OCI-LY7 (cell line): Measurements from ENCODE around the gene SPP1. TPM values are rescaled to one million over a fixed set of nuclear protein-coding genes. Genes with fewer than 3 reads are reported as not detected.

Source experiments
- BruUV-seq: library from RNA; stranded (reverse); fragments of 400-500 nt; replicated peaks from 2 replicates; lab custom pipeline; 2021; lab: Mats Ljungman, UMichigan
- CTCF ChIA-PET: fragments of 300-600 bp; sonication (Branson Sonifier 250); formaldehyde crosslinking; loops from one replicate; lab custom pipeline; 2022; ENCODE audit warnings: antibody characterized with exemption; ENCODE audit not compliant: unreplicated experiment; lab: Charles Lee
- POLR2A ChIA-PET: fragments of 300-600 bp; sonication (Branson Sonifier 250); formaldehyde crosslinking; loops from one replicate; lab custom pipeline; 2022; ENCODE audit warnings: antibody characterized with exemption; lab: Charles Lee
- DNase-seq: peaks from one replicate; pipeline ENCODE4 v3.0.0-alpha.2; 2015; ENCODE audit warnings: low spot score
- H2AFZ ChIP-seq: fragments of 200-600 bp; sonication (generic), shearing (Covaris generic); 2 replicates; pipeline ENCODE4 v1.6.1; 2014; ENCODE audit warnings: mild to moderate bottlenecking, antibody characterized with exemption, low read length, moderate library complexity
- H3K27ac ChIP-seq: fragments of 200-600 bp; sonication (generic); 2 replicates; pipeline ENCODE4 v1.5.1; 2014; ENCODE audit warnings: mixed run types, low read depth, mild to moderate bottlenecking, moderate library complexity, low read length, inconsistent platforms; ENCODE audit not compliant: poor library complexity, severe bottlenecking
- H3K36me3 ChIP-seq: fragments of 200-600 bp; sonication (generic); 2 replicates; pipeline ENCODE4 v1.6.1; 2014; ENCODE audit warnings: mild to moderate bottlenecking, antibody characterized with exemption, low read length, moderate library complexity, mixed read lengths; ENCODE audit not compliant: insufficient read depth
- H3K4me1 ChIP-seq: fragments of 200-600 bp; sonication (generic); 2 replicates; pipeline ENCODE4 v1.5.1; 2014; ENCODE audit warnings: mild to moderate bottlenecking, low read length; ENCODE audit not compliant: insufficient read depth, poor library complexity, severe bottlenecking
- H3K4me2 ChIP-seq: fragments of 200-600 bp; sonication (generic); 2 replicates; pipeline ENCODE4 v1.6.1; 2014; ENCODE audit warnings: mild to moderate bottlenecking, low read length
- H3K4me3 ChIP-seq: fragments of 200-600 bp; sonication (generic); 2 replicates; pipeline ENCODE4 v1.5.1; 2014; ENCODE audit warnings: mild to moderate bottlenecking, low read depth, low read length; ENCODE audit not compliant: poor library complexity, severe bottlenecking
- H3K79me2 ChIP-seq: fragments of 200-600 bp; sonication (generic); 2 replicates; pipeline ENCODE4 v1.6.1; 2016; ENCODE audit warnings: low read depth, mild to moderate bottlenecking, low read length, moderate library complexity, mixed read lengths; ENCODE audit not compliant: insufficient read depth
- H3K9me2 ChIP-seq: fragments of 200-600 bp; sonication (generic); 2 replicates; pipeline ENCODE4 v1.6.1; 2016; ENCODE audit warnings: mild to moderate bottlenecking, low read length, mixed read lengths; ENCODE audit not compliant: insufficient read depth
- H3K9me3 ChIP-seq: fragments of 200-600 bp; sonication (generic); 2 replicates; pipeline ENCODE4 v1.6.1; 2014; ENCODE audit warnings: mild to moderate bottlenecking, mixed run types, low read length, mixed read lengths
- H4K20me1 ChIP-seq: fragments of 200-600 bp; sonication (generic); 2 replicates; pipeline ENCODE4 v1.6.1; 2014; ENCODE audit warnings: mild to moderate bottlenecking, antibody characterized with exemption, low read length, moderate library complexity, mixed read lengths; ENCODE audit not compliant: insufficient read depth
- EZH2phosphoT487 ChIP-seq: fragments of 200-600 bp; sonication (generic); IDR thresholded peaks from 2 replicates; pipeline ENCODE4 v1.6.1; 2018; ENCODE audit warnings: low read depth, borderline replicate concordance, mild to moderate bottlenecking, mixed run types, antibody characterized with exemption, low read length, moderate library complexity, mixed read lengths
- intact Hi-C: fragments of 100-400 bp; cut with micrococcal nuclease; formaldehyde crosslinking; loops from one replicate; pipeline ENCODE4 v1.10.0; 2022; ENCODE audit not compliant: unreplicated experiment
- total RNA-seq, 2 experiments: library from RNA; depleted of rRNA in 1 of 2; stranded (reverse); fragments of >200 nt in 1 of 2; shearing (Covaris generic) in 1 of 2; gene quantifications; 2 replicates each; pipeline ENCODE4 v1.2.3, GENCODE V29; 2014 to 2022
- TF ChIP-seq, protein P1 (sequence below): fragments of 200-600 bp; sonication (generic); conservative IDR thresholded peaks from 2 replicates; pipeline ENCODE4 v1.5.1; 2014; ENCODE audit warnings: mild to moderate bottlenecking, antibody characterized with exemption, low read length, moderate library complexity, mixed read lengths

Gene SPP1
- total RNA-seq, 2 experiments from 2014 or later: 1.4 TPM; not detected in 1

GRCh38 chr4:87966095-87966496 lies 9.4 kb upstream of the SPP1 start:
- no peaks in the 10 kb centered on the region for H4K20me1 ChIP-seq
- intact Hi-C loops: no loop called here
- ChIA-PET POLR2A (no interaction called here), CTCF (interaction anchor here (1.2 kb wide), 1 partner anchor 54 kb away, joined by 3 read pairs; no protein-coding TSS in a partner anchor)
- no peak overlapping the region for H3K4me2 ChIP-seq
- BruUV-seq: no TSS peak
- DNase-seq: no peak
- no peak overlapping the region for H3K27ac ChIP-seq
- H3K9me3 ChIP-seq: no peaks in the 10 kb centered on the region
- peaks cover 4% of the 10 kb centered on the region for H3K4me1 ChIP-seq
- H3K4me3 ChIP-seq: no peak overlapping the region
- H2AFZ ChIP-seq: no peak overlapping the region
- no peak for TF ChIP-seq EZH2phosphoT487
- TF ChIP-seq, protein P1, sequence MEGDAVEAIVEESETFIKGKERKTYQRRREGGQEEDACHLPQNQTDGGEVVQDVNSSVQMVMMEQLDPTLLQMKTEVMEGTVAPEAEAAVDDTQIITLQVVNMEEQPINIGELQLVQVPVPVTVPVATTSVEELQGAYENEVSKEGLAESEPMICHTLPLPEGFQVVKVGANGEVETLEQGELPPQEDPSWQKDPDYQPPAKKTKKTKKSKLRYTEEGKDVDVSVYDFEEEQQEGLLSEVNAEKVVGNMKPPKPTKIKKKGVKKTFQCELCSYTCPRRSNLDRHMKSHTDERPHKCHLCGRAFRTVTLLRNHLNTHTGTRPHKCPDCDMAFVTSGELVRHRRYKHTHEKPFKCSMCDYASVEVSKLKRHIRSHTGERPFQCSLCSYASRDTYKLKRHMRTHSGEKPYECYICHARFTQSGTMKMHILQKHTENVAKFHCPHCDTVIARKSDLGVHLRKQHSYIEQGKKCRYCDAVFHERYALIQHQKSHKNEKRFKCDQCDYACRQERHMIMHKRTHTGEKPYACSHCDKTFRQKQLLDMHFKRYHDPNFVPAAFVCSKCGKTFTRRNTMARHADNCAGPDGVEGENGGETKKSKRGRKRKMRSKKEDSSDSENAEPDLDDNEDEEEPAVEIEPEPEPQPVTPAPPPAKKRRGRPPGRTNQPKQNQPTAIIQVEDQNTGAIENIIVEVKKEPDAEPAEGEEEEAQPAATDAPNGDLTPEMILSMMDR: no peak
- no peaks in the 10 kb centered on the region for H3K36me3 ChIP-seq
- no peaks in the 10 kb centered on the region for H3K79me2 ChIP-seq
- H3K9me2 ChIP-seq: no peaks in the 10 kb centered on the region

GRCh38 chr4:87967193-87967592 lies 8.3 kb upstream of the SPP1 start:
- ChIA-PET POLR2A (interaction anchor here (0.8 kb wide), 1 partner anchor 117 kb away, joined by 3 read pairs; no protein-coding TSS in a partner anchor), CTCF (interaction anchor here (1.2 kb wide), 1 partner anchor 55 kb away, joined by 3 read pairs; no protein-coding TSS in a partner anchor)
- H3K4me3 ChIP-seq: no peak overlapping the region
- BruUV-seq: no TSS peak
- peaks cover 4% of the 10 kb centered on the region for H3K4me1 ChIP-seq
- H2AFZ ChIP-seq: no peak overlapping the region
- no peaks in the 10 kb centered on the region for H4K20me1 ChIP-seq
- no peaks in the 10 kb centered on the region for H3K9me2 ChIP-seq
- TF ChIP-seq, protein P1: no peak
- no peak overlapping the region for H3K4me2 ChIP-seq
- intact Hi-C loops: no loop called here
- no peaks in the 10 kb centered on the region for H3K9me3 ChIP-seq
- no peaks in the 10 kb centered on the region for H3K36me3 ChIP-seq
- H3K27ac ChIP-seq: no peak overlapping the region
- no peaks in the 10 kb centered on the region for H3K79me2 ChIP-seq
- DNase-seq: no peak

DNA sequence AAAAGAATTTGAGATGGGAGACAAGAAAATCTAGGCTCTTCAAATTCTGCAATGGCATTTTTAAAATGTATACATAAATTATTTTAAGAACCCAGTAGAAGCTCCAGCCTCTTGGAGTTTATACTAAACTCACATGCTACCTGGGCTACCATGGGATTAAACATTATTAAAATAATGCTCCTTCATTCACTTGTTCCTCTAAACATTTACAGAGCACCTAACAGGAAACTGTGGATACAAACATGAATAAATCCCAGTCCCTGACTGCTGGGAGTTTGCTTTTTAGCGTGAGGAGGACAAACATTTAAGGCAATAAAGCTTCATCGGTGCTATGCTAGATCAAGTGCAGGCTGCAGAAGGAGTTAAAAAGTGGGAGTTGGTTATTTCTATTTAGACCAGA lies 5.4 kb upstream of the SPP1 start:
- Histone ChIP-seq H2AFZ (no peak overlapping the region), H3K36me3 (no peaks in the 10 kb centered on the region), H4K20me1 (no peaks in the 10 kb centered on the region), H3K79me2 (no peaks in the 10 kb centered on the region), H3K4me3 (no peak overlapping the region), H3K27ac (no peak overlapping the region), H3K9me3 (no peaks in the 10 kb centered on the region), H3K4me1 (peaks cover 5% of the 10 kb centered on the region), H3K9me2 (no peaks in the 10 kb centered on the region), H3K4me2 (no peak overlapping the region)
- no peak for TF ChIP-seq EZH2phosphoT487
- TF ChIP-seq, protein P1: no peak
- CTCF ChIA-PET: no interaction called here
- no peak for DNase-seq
- intact Hi-C loops: loop anchor here (5.0 kb wide), 1 partner anchor 242 kb away; no protein-coding TSS in a partner anchor
- POLR2A ChIA-PET: no interaction called here
- BruUV-seq: no TSS peak
